Measurements from ENCODE around the gene FAAP20.

DNA sequence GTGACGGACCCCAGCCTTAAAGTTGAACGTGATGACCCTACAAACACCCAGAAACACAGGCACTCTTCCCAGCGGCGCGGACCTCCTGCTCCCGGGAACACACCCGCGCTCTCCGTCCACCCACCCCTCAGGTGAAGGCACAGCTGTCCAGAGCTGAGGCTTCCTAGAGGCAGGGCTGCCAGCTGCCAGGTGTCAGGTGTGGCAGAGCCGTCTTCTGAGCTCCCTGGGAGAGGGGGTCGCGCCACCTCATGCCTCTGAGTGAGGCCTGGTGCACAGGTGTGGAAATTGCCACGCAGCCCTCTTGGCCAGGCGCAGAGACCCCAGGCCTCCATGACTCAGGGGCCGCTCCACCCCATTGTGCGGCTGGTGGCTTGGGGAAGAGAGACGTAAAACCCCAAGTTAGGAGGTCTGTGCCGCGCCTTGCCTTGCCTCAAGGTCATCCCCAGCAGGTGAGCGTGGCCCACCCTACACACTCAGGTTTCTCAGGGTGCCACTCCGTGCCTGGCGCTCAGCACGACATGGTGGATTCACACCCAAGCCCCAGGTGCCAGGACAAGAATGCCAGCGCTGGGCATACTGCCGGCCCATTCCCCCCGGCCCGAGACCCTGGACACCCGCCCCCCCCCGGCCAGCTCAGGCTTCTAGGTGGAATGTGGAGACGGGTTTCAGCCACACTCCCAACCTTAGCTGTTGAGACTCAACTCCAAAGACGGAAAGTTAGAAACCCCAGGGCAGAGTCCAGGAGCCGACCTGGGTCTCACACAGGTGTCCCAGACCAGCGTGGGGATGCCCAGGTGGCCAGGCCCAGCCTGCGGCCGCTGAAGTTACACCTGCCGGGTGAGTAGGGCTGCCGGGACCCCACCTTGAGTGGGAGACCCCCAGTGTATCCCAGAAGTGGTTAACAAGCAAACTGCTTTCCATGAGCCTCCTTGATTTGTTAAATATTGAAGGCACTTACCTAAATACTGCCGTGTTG, 8.4 kb downstream of the FAAP20 start:
- TF ChIP-seq ZNF274 (IDR thresholded peaks at IDR 0.05; ENCODE audit: low read depth, low read length) (no peak), YY1 (IDR thresholded peaks at IDR 0.05; ENCODE audit: insufficient read depth, insufficient read length) (no peak)
